Measurements from ENCODE around the gene SOX5. TPM values are rescaled to one million over a fixed set of nuclear protein-coding genes. Genes with fewer than 3 reads are reported as not detected.

SOX5 gene
- total and polyA plus RNA-seq, 9 of the 15 experiments (the other 6 are each of a cell fraction or from before 2014, with no cell fraction given): 8.3 to 16.5 (median 11.9) TPM

- BruUV-seq (replicated peaks): no TSS peak
- POLR2A ChIA-PET: interaction anchor here (0.6 to 1.3 kb wide), 2 partner anchors 10 to 58 kb away, joined by 3 to 5 read pairs; no protein-coding TSS in a partner anchor
- no peaks in the 10 kb centered on the region for H3K9me1 ChIP-seq (ENCODE audit: control insufficient read depth, insufficient read depth, low read length)
Observed at GRCh38 chr12:23699031-23699430, 250.4 kb downstream of the SOX5 start.

GRCh38 chr12:23694920-23695319 lies 254.6 kb downstream of the SOX5 start:
- DNase-seq (ENCODE audit: extremely low read depth in 1 of 4, low spot score in 3 of 4) (no peak), FAIRE-seq (no peak), ATAC-seq (no peak)
- in situ Hi-C loops (cut with MboI) (no loop called here), intact Hi-C loops (cut with micrococcal nuclease) (no loop called here)
- Histone ChIP-seq H3K4me1 (replicated peaks in 1 of 2; ENCODE audit: control insufficient read depth in 2 of 2, insufficient read depth in 2 of 2, low read length in 2 of 2) (no peaks in the 10 kb centered on the region), H3K79me2 (ENCODE audit: control insufficient read depth, insufficient read depth, low read length) (no peaks in the 10 kb centered on the region), H3K4me3 (no peak overlapping the region), H2AFZ (ENCODE audit: low read depth, low read length) (no peak overlapping the region), H3K27me3 (ENCODE audit: control insufficient read depth in 2 of 2, insufficient read depth in 2 of 2, low read length in 2 of 2) (no peaks in the 10 kb centered on the region), H3K4me2 (ENCODE audit: insufficient read depth, low read length) (no peak overlapping the region), H3K27ac (ENCODE audit: extremely low read depth, low read depth, low read length) (no peak overlapping the region), H3K36me3 (ENCODE audit: control insufficient read depth, insufficient read depth, low read length) (no peaks in the 10 kb centered on the region), H3K9me3 (replicated peaks; ENCODE audit: control insufficient read depth, insufficient read depth, low read depth, low read length) (no peaks in the 10 kb centered on the region), H3K9ac (ENCODE audit: insufficient read depth in 1 of 2, low read depth in 2 of 2, low read length in 2 of 2) (no peak overlapping the region), H3K9me1 (ENCODE audit: control insufficient read depth, insufficient read depth, low read length) (no peaks in the 10 kb centered on the region), H4K20me1 (replicated peaks; ENCODE audit: control insufficient read depth, insufficient read depth, low read length) (no peaks in the 10 kb centered on the region)
- CTCF ChIA-PET (ENCODE audit: low intra/inter-chr PET ratio): no interaction called here
- WGBS (ENCODE audit: insufficient coverage, low coverage, missing lambda C conversion rate): 100% methylated on average over 2 of the region's 2 CpGs
- no TSS peak for BruUV-seq (replicated peaks)
- POLR2A ChIA-PET: no interaction called here
- TF ChIP-seq ZNF785 (CRISPR knock-in tag; IDR thresholded peaks at IDR 0.05): no peak
- no peak for TF ChIP-seq C11orf30 (IDR thresholded peaks at IDR 0.05; ENCODE audit: low read depth)
- TF ChIP-seq ERF (CRISPR knock-in tag; IDR thresholded peaks at IDR 0.05): no peak
- no peak for TF ChIP-seq NFE2 (IDR thresholded peaks at IDR 0.05; ENCODE audit: low read depth)
- TF ChIP-seq ZNF79 (CRISPR knock-in tag; IDR thresholded peaks at IDR 0.05; ENCODE audit: low read depth): no peak
- TF ChIP-seq ATF4 (CRISPR knock-in tag; IDR thresholded peaks at IDR 0.05): no peak
- no peak for TF ChIP-seq HCFC1 (IDR thresholded peaks at IDR 0.05; ENCODE audit: low read depth, low read length)

More at GRCh38 chr12:23699031-23699430, 250.4 kb downstream of the SOX5 start:
- Histone ChIP-seq H3K27ac (ENCODE audit: extremely low read depth, low read depth, low read length) (no peak overlapping the region), H3K9ac (ENCODE audit: insufficient read depth in 1 of 2, low read depth in 2 of 2, low read length in 2 of 2) (no peak overlapping the region), H3K4me2 (ENCODE audit: insufficient read depth, low read length) (no peak overlapping the region), H3K27me3 (ENCODE audit: control insufficient read depth in 2 of 2, insufficient read depth in 2 of 2, low read length in 2 of 2) (no peaks in the 10 kb centered on the region), H2AFZ (ENCODE audit: low read depth, low read length) (no peak overlapping the region), H3K9me3 (replicated peaks; ENCODE audit: control insufficient read depth, insufficient read depth, low read depth, low read length) (no peaks in the 10 kb centered on the region), H3K36me3 (ENCODE audit: control insufficient read depth, insufficient read depth, low read length) (no peaks in the 10 kb centered on the region), H3K4me3 (no peak overlapping the region), H3K79me2 (ENCODE audit: control insufficient read depth, insufficient read depth, low read length) (peaks cover 3% of the 10 kb centered on the region; the same call in 1 of the 3 replicates), H4K20me1 (replicated peaks; ENCODE audit: control insufficient read depth, insufficient read depth, low read length) (no peaks in the 10 kb centered on the region), H3K4me1 (replicated peaks in 1 of 2; ENCODE audit: control insufficient read depth in 2 of 2, insufficient read depth in 2 of 2, low read length in 2 of 2) (no peaks in the 10 kb centered on the region)
- intact Hi-C loops (cut with micrococcal nuclease): no loop called here
- no peak for FAIRE-seq
- DNase-seq (ENCODE audit: extremely low read depth in 1 of 4, low spot score in 3 of 4): no peak
- TF ChIP-seq TRIM24 (IDR thresholded peaks at IDR 0.05) (no peak), ZNF41 (CRISPR knock-in tag; conservative IDR thresholded peaks at IDR 0.05) (no peak), NRF1 (conservative IDR thresholded peaks at IDR 0.05 in 1 of 2, IDR thresholded peaks at IDR 0.05 in 1 of 2) (no peak), ILF3 (IDR thresholded peaks at IDR 0.05; ENCODE audit: borderline replicate concordance) (no peak), USF1 (CRISPR knock-in tag; IDR thresholded peaks at IDR 0.05) (no peak), MAZ (CRISPR knock-in tag; conservative IDR thresholded peaks at IDR 0.05 in 1 of 2, IDR thresholded peaks at IDR 0.05 in 1 of 2) (no peak)
- no peak for ATAC-seq
- CTCF ChIA-PET (ENCODE audit: low intra/inter-chr PET ratio): no interaction called here
- in situ Hi-C loops (cut with MboI): no loop called here
